AG04449 (cell line): ENCODE results near the gene TRAPPC14.

Experiments
- CTCF ChIA-PET: fragments of 350-600 bp; formaldehyde crosslinking; extraction: SDS; loops from one replicate; lab custom pipeline; 2021; ENCODE audit warnings: antibody characterized with exemption; lab: Yijun Ruan, JAX
- POLR2A ChIA-PET: fragments of 400-600, 350-600 bp; formaldehyde crosslinking; extraction: SDS; loops from one replicate; lab custom pipeline; 2020; ENCODE audit warnings: antibody characterized with exemption, inconsistent platforms; lab: Yijun Ruan, JAX
- DNase-seq: peaks from one replicate; pipeline ENCODE4 v3.0.0-alpha.2; 2010; ENCODE audit warnings: low read depth, low spot score
- H3K4me3 ChIP-seq: 2 replicates; pipeline ENCODE4 v1.5.1; 2011; ENCODE audit warnings: low read depth, mild to moderate bottlenecking, control low read depth, low read length
- CTCF ChIP-seq: IDR thresholded peaks from one replicate; pipeline ENCODE4 v1.5.1; 2011; ENCODE audit warnings: mild to moderate bottlenecking, moderate library complexity, low read length, control low read depth, inconsistent platforms; ENCODE audit not compliant: insufficient read depth; ENCODE audit errors: missing control alignments

Gene TRAPPC14

GRCh38 chr7:100126931-100127865 is 31.3 kb downstream of the TRAPPC14 start, which contains the start of gene MBLAC1:
Gene MBLAC1 (plus strand): TSS chr7:100126967. CDS start chr7:100127396, 429 bp downstream.
- DNase-seq = peak; percentile 63
- peak within 1 kb of the TSS; percentile 94 for H3K4me3 ChIP-seq
- TF ChIP-seq CTCF = no peak
- ChIA-PET POLR2A (interaction anchor here (0.6 to 1.0 kb wide), 3 partner anchors 22 to 32 kb away, joined by 3 to 8 read pairs (median 5); partner anchors contain the start of genes AP4M1 and LAMTOR4), CTCF (interaction anchor here (7.0 to 11.8 kb wide), 2 partner anchors 17 to 87 kb away, joined by 167 to 298 read pairs; partner anchors contain the start of genes LAMTOR4 and PVRIG)

- H3K4me3 ChIP-seq = peak overlapping the region; percentile 94
- POLR2A ChIA-PET = interaction anchor here (0.6 to 1.0 kb wide), 4 partner anchors 17 to 31 kb away, joined by 3 to 8 read pairs (median 4); partner anchors contain the start of genes AP4M1 and LAMTOR4
- DNase-seq = no peak
- no peak for TF ChIP-seq CTCF
- CTCF ChIA-PET = no interaction called here
These were observed 32.1 kb downstream of the TRAPPC14 start for GRCh38 chr7:100126239-100126930.

- no peak overlapping the region for H3K4me3 ChIP-seq
- DNase-seq = no peak
- ChIA-PET CTCF (interaction anchor here (0.8 to 1.5 kb wide), 3 partner anchors 9 to 132 kb away, joined by 3 to 8 read pairs (median 3); no protein-coding TSS in a partner anchor), POLR2A (interaction anchor here (2.1 kb wide), 1 partner anchor 23 kb away, joined by 5 read pairs; the partner anchor contains the start of genes AP4M1 and MCM7)
- TF ChIP-seq CTCF = no peak
These were observed 34.0 kb downstream of the TRAPPC14 start for GRCh38 chr7:100124301-100125230.

- no peak overlapping the region for H3K4me3 ChIP-seq
- ChIA-PET CTCF (interaction anchor here (1.2 to 1.8 kb wide), 2 partner anchors 8 to 10 kb away, joined by 6 to 7 read pairs; no protein-coding TSS in a partner anchor), POLR2A (no interaction called here)
- TF ChIP-seq CTCF = no peak
- DNase-seq = no peak
These were observed 36.0 kb downstream of the TRAPPC14 start for GRCh38 chr7:100122568-100122967.

- TF ChIP-seq CTCF = no peak
- ChIA-PET CTCF (interaction anchor here (1.2 to 2.7 kb wide), 3 partner anchors 8 to 11 kb away, joined by 6 to 23 read pairs (median 7); no protein-coding TSS in a partner anchor), POLR2A (no interaction called here)
- no peak for DNase-seq
- no peak overlapping the region for H3K4me3 ChIP-seq
These were observed 36.5 kb downstream of the TRAPPC14 start for GRCh38 chr7:100122067-100122466.
